Ishikawa (cell line): ENCODE data around the gene ARHGAP42.

Source experiments
- CEBPB ChIP-seq: IDR thresholded peaks from 2 replicates; pipeline ENCODE4 v1.6.1; 2012
- CREB1 ChIP-seq: IDR thresholded peaks from 2 replicates; pipeline ENCODE4 v1.6.1; 2012; ENCODE audit warnings: low read depth
- EGR1 ChIP-seq: IDR thresholded peaks from 2 replicates; pipeline ENCODE4 v1.6.1; 2012
- EP300 ChIP-seq: IDR thresholded peaks from 2 replicates; pipeline ENCODE4 v1.6.1; 2012; ENCODE audit warnings: borderline replicate concordance
- FOXM1 ChIP-seq: IDR thresholded peaks from 2 replicates; pipeline ENCODE4 v1.6.1; 2012; ENCODE audit warnings: low read depth, borderline replicate concordance
- NFIC ChIP-seq: IDR thresholded peaks from 2 replicates; pipeline ENCODE4 v1.6.1; 2012
- RAD21 ChIP-seq: IDR thresholded peaks from 2 replicates; pipeline ENCODE4 v1.6.1; 2012; ENCODE audit warnings: low read depth
- REST ChIP-seq: IDR thresholded peaks from 2 replicates; pipeline ENCODE4 v1.6.1; 2012; ENCODE audit warnings: low read depth, mild to moderate bottlenecking
- TAF1 ChIP-seq: IDR thresholded peaks from 2 replicates; pipeline ENCODE4 v1.6.1; 2012; ENCODE audit warnings: low read depth, mild to moderate bottlenecking
- TCF12 ChIP-seq: IDR thresholded peaks from 2 replicates; pipeline ENCODE4 v1.6.1; 2012; ENCODE audit warnings: low read depth
- TEAD4 ChIP-seq: IDR thresholded peaks from 2 replicates; pipeline ENCODE4 v1.6.1; 2012
- YY1 ChIP-seq: IDR thresholded peaks from 2 replicates; pipeline ENCODE4 v1.6.1; 2012; ENCODE audit warnings: low read depth
- ZBTB7A ChIP-seq: IDR thresholded peaks from 2 replicates; pipeline ENCODE4 v1.6.1; 2012; ENCODE audit warnings: low read depth
- TF ChIP-seq, protein P1 (sequence below): IDR thresholded peaks from 2 replicates; pipeline ENCODE4 v1.6.1; 2012
- TF ChIP-seq, protein P2 (sequence below): IDR thresholded peaks from 2 replicates; pipeline ENCODE4 v1.6.1; 2012

ARHGAP42 gene

DNA sequence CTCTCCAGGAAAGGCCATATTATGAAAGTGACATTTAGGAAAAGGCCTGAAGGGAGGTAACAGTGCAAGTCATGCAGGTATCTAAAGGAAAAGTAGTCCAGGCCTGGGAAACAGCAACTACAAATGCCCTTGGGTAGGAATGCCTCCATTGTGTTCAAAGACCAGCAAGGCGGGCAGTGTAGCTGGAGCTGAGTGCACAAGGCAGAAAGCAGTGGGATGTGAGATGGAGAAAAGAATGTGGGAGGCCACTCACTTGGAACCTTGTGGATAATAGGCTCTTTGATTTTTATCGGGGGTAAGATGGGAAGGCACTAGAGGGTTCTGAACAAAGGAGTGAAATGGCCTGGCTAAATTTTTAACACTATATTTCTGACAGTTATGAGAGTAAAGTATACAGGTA lies 253.9 kb downstream of the ARHGAP42 start:
- TF ChIP-seq REST, result no peak
- no peak for TF ChIP-seq RAD21
- TF ChIP-seq TAF1, result no peak
- TF ChIP-seq FOXM1, result no peak

GRCh38 chr11:100942016-100942415 lies 254.9 kb downstream of the ARHGAP42 start:
- TF ChIP-seq EGR1, result no peak
- no peak for TF ChIP-seq NFIC
- TF ChIP-seq RAD21, result no peak
- TF ChIP-seq, protein P1, sequence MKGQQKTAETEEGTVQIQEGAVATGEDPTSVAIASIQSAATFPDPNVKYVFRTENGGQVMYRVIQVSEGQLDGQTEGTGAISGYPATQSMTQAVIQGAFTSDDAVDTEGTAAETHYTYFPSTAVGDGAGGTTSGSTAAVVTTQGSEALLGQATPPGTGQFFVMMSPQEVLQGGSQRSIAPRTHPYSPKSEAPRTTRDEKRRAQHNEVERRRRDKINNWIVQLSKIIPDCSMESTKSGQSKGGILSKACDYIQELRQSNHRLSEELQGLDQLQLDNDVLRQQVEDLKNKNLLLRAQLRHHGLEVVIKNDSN, result no peak
- TF ChIP-seq EP300, result no peak
- TF ChIP-seq CREB1, result no peak
- no peak for TF ChIP-seq ZBTB7A
- TF ChIP-seq, protein P2, sequence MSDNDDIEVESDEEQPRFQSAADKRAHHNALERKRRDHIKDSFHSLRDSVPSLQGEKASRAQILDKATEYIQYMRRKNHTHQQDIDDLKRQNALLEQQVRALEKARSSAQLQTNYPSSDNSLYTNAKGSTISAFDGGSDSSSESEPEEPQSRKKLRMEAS, result no peak
- no peak for TF ChIP-seq CEBPB
- TF ChIP-seq TEAD4, result no peak
- TF ChIP-seq YY1, result no peak
- no peak for TF ChIP-seq TCF12
- no peak for TF ChIP-seq FOXM1
- TF ChIP-seq TAF1, result no peak

DNA sequence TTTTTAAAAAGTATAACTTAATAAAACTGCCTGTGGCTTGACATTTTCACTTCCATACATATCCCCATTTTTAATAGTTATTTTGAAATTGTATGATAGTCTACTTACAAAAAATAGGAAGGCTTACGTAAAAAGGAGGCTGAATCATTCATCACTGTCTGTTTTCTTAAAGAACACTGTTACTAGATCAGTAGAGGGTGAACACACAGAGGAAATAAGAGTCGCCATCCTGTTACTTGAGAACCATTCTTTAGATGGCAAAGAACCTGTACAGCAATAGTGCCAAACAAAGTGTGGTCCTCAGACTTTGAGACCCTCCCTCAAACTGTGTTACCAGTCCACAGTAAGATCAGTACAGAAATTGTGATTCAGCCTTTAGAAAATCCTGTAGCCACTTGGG lies 261.8 kb downstream of the ARHGAP42 start:
- no peak for TF ChIP-seq TEAD4
- TF ChIP-seq CEBPB, result no peak
- no peak for TF ChIP-seq CREB1
- TF ChIP-seq EGR1, result no peak
- no peak for TF ChIP-seq EP300
- no peak for TF ChIP-seq NFIC
- TF ChIP-seq, protein P1, result no peak
- TF ChIP-seq REST, result no peak
- TF ChIP-seq ZBTB7A, result no peak
- TF ChIP-seq TCF12, result no peak
- no peak for TF ChIP-seq TAF1
- no peak for TF ChIP-seq RAD21
- TF ChIP-seq, protein P2, result no peak
- TF ChIP-seq FOXM1, result no peak
- TF ChIP-seq YY1, result no peak

- TF ChIP-seq NFIC (no peak), TCF12 (no peak), TEAD4 (no peak), CEBPB (no peak), EGR1 (no peak), ZBTB7A (no peak), CREB1 (no peak), RAD21 (no peak), FOXM1 (no peak), EP300 (no peak), TAF1 (no peak), YY1 (no peak), REST (no peak)
- TF ChIP-seq, protein P1, result no peak
- TF ChIP-seq, protein P2, result no peak
Observed at GRCh38 chr11:100949443-100949842, 262.4 kb downstream of the ARHGAP42 start.
